Fibroblast of lung (primary cell): ENCODE measurements around the gene KCNJ9. TPM values are rescaled to one million over a fixed set of nuclear protein-coding genes. Genes with fewer than 3 reads are reported as not detected.

ENCODE experiments used
- DNase-seq, 2 donors: peaks; one replicate each; pipeline versions ENCODE4 v3.0.0 to v3.0.0-alpha.2; 2010; ENCODE audit warnings: low read depth in 2 of 2
- H2AFZ ChIP-seq: 2 replicates; pipeline ENCODE4 v1.5.1; 2012; ENCODE audit warnings: low read length, control low read depth, inconsistent platforms
- H3K27ac ChIP-seq: 2 replicates; pipeline ENCODE4 v1.5.1; 2011; ENCODE audit warnings: low read length, control low read depth; ENCODE audit not compliant: insufficient read depth
- H3K27me3 ChIP-seq: 2 replicates; pipeline ENCODE4 v1.5.1; 2011; ENCODE audit warnings: mild to moderate bottlenecking, low read length; ENCODE audit not compliant: control insufficient read depth, insufficient read depth
- H3K36me3 ChIP-seq: 2 replicates; pipeline ENCODE4 v1.5.1; 2011; ENCODE audit warnings: low read length; ENCODE audit not compliant: control insufficient read depth, insufficient read depth
- H3K4me1 ChIP-seq: 2 replicates; pipeline ENCODE4 v1.5.1; 2011; ENCODE audit warnings: low read length; ENCODE audit not compliant: control insufficient read depth, insufficient read depth; ENCODE audit errors: extremely low read depth
- H3K4me2 ChIP-seq: 2 replicates; pipeline ENCODE4 v1.5.1; 2011; ENCODE audit warnings: low read length, control low read depth; ENCODE audit not compliant: insufficient read depth; ENCODE audit errors: extremely low read depth
- H3K4me3 ChIP-seq, 4 experiments: fragments of 200-600 bp in 1 of 4; sonication (generic) in 1 of 4; replicated peaks in 1 of 4; 2 replicates each; pipeline ENCODE4 v1.5.1; 2011 to 2016; ENCODE audit warnings: low read length in 4 of 4, low read depth in 3 of 4, mild to moderate bottlenecking in 3 of 4, control low read depth in 2 of 4, inconsistent platforms in 1 of 4, mixed read lengths in 1 of 4; ENCODE audit not compliant: insufficient read depth in 1 of 4; ENCODE audit errors: control extremely low read depth in 1 of 4
- H3K79me2 ChIP-seq: 2 replicates; pipeline ENCODE4 v1.5.1; 2012; ENCODE audit warnings: mild to moderate bottlenecking, low read length, inconsistent platforms; ENCODE audit not compliant: control insufficient read depth, insufficient read depth
- H3K9ac ChIP-seq: 2 replicates; pipeline ENCODE4 v1.5.1; 2011; ENCODE audit warnings: mild to moderate bottlenecking, low read length, control low read depth; ENCODE audit not compliant: insufficient read depth
- H3K9me3 ChIP-seq: 2 replicates; pipeline ENCODE4 v1.5.1; 2012; ENCODE audit warnings: low read depth, low read length; ENCODE audit not compliant: control insufficient read depth, insufficient read depth
- H4K20me1 ChIP-seq: 2 replicates; pipeline ENCODE4 v1.5.1; 2011; ENCODE audit warnings: low read length; ENCODE audit not compliant: control insufficient read depth, insufficient read depth; ENCODE audit errors: extremely low read depth
- EZH2 ChIP-seq: IDR thresholded peaks from 2 replicates; pipeline ENCODE4 v1.5.1; 2012; ENCODE audit warnings: low read length, control low read depth, mild to moderate bottlenecking; ENCODE audit errors: missing control alignments
- polyA plus RNA-seq, 2 donors: library from polyadenylated mRNA; depleted of rRNA in 1 of 2; stranded (reverse) in 1 of 2; unstranded in 1 of 2; fragments of >200 nt; gene quantifications; 2 replicates each; pipeline ENCODE4 v1.2.1, GENCODE V29; 2011 to 2012; ENCODE audit warnings: missing spikeins in 1 of 2
- total RNA-seq: library from RNA; depleted of rRNA; stranded (reverse); fragments of >200 nt; gene quantifications from 2 replicates; pipeline ENCODE4 v1.2.1, GENCODE V29; 2014
- TF ChIP-seq, protein P1 (sequence below), 2 donors: IDR thresholded peaks in 1 of 2; conservative IDR thresholded peaks in 1 of 2; 1 replicate in 1 of 2; 2 replicates in 1 of 2; pipeline ENCODE4 v1.5.1; 2011 to 2012; ENCODE audit warnings: low read length in 2 of 2, control low read depth in 1 of 2, inconsistent platforms in 1 of 2, low read depth in 1 of 2, mild to moderate bottlenecking in 1 of 2

Gene KCNJ9
- total and polyA plus RNA-seq, 2 donors (not counting 1 experiment from before 2014, with no cell fraction given): under 0.01 TPM; not detected in 1

DNA sequence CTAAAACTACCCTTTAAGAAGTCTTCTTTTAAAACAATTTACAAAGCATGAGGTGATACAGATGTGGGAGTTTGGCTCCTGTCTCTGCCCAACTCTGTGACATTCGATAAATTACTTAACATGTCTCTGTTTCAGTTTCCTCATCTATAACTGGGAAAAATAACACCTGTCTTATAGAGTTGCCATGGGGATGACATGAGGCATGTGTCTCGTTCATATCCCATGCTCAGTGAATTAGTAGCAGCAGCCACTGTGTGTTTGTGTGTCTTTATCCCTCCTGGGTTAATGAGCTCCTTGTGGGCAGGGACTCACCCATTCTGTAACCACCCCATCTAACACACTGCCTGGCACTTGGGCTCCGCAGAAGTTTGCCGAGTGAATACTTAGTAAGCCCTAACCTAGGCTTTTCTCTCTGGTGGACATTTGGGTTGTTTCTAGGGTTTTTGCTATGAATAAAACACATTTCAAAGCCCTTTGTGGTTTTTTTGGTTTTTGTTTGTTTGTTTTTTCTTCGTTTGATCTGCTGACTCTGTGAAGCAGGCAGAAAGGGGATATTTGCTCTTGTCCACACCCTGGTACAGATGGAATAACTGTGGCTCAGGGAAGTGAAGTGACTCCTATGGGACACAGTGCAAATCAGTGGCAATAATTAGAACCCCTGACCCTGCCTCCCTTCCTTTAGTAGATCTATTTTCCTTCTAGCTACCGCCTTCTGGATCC, 797 bp upstream of the KCNJ9 start:
- H3K79me2 ChIP-seq: no peaks in the 10 kb centered on the region
- H3K27me3 ChIP-seq: peaks cover 41% of the 10 kb centered on the region
- H3K36me3 ChIP-seq: no peaks in the 10 kb centered on the region
- H3K4me2 ChIP-seq: no peak overlapping the region
- no peak overlapping the region for H3K4me3 ChIP-seq
- H3K9me3 ChIP-seq: no peaks in the 10 kb centered on the region
- H2AFZ ChIP-seq: no peak overlapping the region
- DNase-seq: no peak
- no peak overlapping the region for H3K9ac ChIP-seq
- no peak for TF ChIP-seq EZH2
- TF ChIP-seq, protein P1, sequence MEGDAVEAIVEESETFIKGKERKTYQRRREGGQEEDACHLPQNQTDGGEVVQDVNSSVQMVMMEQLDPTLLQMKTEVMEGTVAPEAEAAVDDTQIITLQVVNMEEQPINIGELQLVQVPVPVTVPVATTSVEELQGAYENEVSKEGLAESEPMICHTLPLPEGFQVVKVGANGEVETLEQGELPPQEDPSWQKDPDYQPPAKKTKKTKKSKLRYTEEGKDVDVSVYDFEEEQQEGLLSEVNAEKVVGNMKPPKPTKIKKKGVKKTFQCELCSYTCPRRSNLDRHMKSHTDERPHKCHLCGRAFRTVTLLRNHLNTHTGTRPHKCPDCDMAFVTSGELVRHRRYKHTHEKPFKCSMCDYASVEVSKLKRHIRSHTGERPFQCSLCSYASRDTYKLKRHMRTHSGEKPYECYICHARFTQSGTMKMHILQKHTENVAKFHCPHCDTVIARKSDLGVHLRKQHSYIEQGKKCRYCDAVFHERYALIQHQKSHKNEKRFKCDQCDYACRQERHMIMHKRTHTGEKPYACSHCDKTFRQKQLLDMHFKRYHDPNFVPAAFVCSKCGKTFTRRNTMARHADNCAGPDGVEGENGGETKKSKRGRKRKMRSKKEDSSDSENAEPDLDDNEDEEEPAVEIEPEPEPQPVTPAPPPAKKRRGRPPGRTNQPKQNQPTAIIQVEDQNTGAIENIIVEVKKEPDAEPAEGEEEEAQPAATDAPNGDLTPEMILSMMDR (conservative IDR thresholded peaks at IDR 0.05 in 1 of 2, IDR thresholded peaks at IDR 0.05 in 1 of 2; ENCODE audit: low read depth in 1 of 2, low read length in 2 of 2): no peak
- H4K20me1 ChIP-seq: no peaks in the 10 kb centered on the region
- H3K4me1 ChIP-seq: no peaks in the 10 kb centered on the region
- H3K27ac ChIP-seq: no peak overlapping the region

DNA sequence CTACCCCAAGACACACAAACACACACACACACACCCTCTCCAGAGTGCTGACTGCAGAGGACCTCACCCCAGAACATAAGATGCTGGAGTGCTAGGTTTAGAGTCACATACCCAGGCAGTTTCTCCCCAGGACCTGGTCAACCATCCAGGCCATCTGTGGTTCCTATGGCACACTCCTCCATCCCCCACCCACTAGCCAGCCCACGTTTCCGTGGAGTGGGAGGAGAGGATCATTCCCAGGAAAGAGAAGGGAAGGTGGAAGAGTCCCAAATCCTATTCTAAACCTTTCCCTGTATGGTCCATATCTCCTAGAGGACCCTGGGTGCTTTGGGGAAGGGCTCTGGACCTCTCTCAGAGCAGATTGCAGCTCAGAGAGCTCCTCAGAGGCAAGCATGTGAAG, 1.1 kb downstream of the KCNJ9 start:
- no peak for TF ChIP-seq EZH2
- TF ChIP-seq, protein P1 (conservative IDR thresholded peaks at IDR 0.05 in 1 of 2, IDR thresholded peaks at IDR 0.05 in 1 of 2; ENCODE audit: low read depth in 1 of 2, low read length in 2 of 2): no peak
- Histone ChIP-seq H3K27me3 (peaks cover 34% of the 10 kb centered on the region), H3K4me3 (no peak overlapping the region), H3K9me3 (no peaks in the 10 kb centered on the region), H3K79me2 (no peaks in the 10 kb centered on the region), H3K27ac (no peak overlapping the region), H3K36me3 (no peaks in the 10 kb centered on the region), H4K20me1 (no peaks in the 10 kb centered on the region), H3K9ac (no peak overlapping the region), H3K4me1 (no peaks in the 10 kb centered on the region), H3K4me2 (no peak overlapping the region), H2AFZ (no peak overlapping the region)
- DNase-seq: no peak

DNA sequence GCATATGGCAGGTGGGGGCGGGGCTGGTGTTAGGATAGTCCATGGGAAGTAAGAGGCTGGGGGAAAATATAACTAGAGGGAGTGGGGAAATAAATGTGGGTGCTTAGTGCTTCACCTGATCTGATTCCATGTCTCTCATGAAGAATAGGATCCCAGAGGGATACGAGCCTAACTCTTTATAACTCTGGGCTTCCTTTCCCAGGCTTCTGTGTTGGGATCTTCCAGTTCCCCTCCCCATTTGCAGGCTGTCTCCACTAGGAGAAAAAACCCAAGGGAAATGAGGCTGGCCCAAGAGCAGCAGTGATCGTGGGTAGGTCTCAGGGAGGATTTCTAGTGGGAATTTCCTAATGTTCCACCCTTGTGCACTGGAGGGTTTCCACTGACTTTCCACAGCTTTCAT, 1.6 kb downstream of the KCNJ9 start:
- Histone ChIP-seq H3K79me2 (no peaks in the 10 kb centered on the region), H3K36me3 (no peaks in the 10 kb centered on the region), H3K4me3 (no peak overlapping the region), H2AFZ (no peak overlapping the region), H3K9ac (no peak overlapping the region), H3K9me3 (no peaks in the 10 kb centered on the region), H3K27ac (no peak overlapping the region), H3K4me2 (no peak overlapping the region), H3K27me3 (peaks cover 33% of the 10 kb centered on the region), H3K4me1 (no peaks in the 10 kb centered on the region), H4K20me1 (no peaks in the 10 kb centered on the region)
- TF ChIP-seq, protein P1 (conservative IDR thresholded peaks at IDR 0.05 in 1 of 2, IDR thresholded peaks at IDR 0.05 in 1 of 2; ENCODE audit: low read depth in 1 of 2, low read length in 2 of 2): no peak
- TF ChIP-seq EZH2: no peak
- no peak for DNase-seq
